NCI-H1417 (cell line): ENCODE data around the gene LRRC59.

Source experiments
- DNase-seq, 3 experiments: peaks; one replicate each; lab custom pipeline; 2025; lab: John Stamatoyannopoulos, UW

The LRRC59 gene

DNA sequence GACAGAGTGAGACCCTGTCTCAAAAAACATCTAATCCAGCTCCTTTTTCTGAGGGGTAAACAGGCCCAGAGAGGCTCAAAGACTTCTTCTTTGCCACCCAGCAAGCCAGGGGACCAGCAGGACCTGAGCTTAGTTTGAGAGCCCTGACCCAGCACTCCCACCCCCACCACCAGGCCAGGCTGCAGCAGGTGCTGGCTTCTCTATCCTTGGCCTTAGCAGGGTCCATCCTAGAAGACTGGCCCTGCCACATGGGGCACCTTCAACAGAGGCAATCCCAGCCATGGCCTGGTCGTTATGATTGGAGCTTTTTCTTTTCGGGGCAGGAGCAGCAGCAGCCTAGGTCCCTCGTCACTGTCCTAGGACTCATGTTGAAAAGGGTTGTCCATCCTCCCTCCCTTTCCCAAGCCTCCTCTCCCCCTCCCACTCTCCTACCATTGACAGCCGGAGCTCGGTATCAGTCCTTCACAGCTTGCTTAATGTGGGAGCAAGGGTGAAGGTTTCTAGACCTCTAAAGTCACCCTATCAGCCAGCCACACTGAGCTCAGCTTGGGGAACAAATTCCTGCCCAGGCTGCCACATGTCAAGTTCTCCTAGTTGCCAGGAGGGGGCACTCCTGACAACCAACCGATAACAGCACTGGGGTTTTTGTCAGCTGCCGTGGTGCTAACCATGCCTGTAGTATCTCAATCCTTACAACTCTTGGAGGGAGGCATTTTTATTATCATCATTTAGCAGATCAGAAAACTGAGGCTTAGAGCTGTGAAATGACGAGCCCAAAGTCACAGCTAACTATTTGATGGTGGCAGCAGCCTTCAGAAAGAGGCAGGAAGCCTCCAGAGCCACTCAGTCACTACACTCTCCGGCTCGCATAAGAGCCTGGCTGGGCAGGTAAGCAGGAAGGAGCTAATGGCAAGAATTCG lies 35.5 kb downstream of the LRRC59 start:
- peak; percentile 15 to 50 (median 20) for DNase-seq

DNA sequence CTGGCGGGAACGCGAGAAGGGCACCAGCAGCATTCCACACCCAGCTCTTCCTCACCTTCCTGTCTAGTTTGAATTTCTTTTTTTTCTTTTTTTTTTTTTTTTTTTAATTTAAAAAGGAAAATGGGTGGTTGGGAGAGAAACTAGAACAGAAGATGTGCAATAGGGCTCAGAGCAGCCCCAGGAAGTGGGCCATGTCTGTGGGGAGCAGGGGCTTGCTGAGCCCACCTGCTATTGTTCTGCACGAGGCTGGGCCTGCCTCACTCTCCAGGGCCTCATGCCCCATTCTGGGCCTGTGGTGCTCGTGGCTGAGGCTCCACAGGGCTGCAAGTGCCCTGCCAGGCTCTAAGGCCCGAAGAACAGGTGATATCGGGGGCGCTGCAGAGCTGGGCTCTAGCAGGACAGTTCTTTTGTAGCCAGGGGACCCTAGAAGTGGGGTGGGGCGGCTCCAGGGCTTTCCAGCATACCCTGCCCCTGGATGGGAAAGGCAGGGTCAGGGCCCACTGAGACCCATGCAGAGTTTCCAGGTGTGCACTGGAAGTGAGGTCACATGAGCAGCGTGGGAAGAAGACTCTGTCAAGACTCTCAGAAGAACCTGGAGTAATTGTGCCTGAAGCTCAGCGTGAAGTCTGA lies 36.7 kb downstream of the LRRC59 start:
- DNase-seq = no peak

- no peak for DNase-seq
Measured at GRCh38 chr17:50359998-50360461, 37.3 kb downstream of the LRRC59 start.

DNA sequence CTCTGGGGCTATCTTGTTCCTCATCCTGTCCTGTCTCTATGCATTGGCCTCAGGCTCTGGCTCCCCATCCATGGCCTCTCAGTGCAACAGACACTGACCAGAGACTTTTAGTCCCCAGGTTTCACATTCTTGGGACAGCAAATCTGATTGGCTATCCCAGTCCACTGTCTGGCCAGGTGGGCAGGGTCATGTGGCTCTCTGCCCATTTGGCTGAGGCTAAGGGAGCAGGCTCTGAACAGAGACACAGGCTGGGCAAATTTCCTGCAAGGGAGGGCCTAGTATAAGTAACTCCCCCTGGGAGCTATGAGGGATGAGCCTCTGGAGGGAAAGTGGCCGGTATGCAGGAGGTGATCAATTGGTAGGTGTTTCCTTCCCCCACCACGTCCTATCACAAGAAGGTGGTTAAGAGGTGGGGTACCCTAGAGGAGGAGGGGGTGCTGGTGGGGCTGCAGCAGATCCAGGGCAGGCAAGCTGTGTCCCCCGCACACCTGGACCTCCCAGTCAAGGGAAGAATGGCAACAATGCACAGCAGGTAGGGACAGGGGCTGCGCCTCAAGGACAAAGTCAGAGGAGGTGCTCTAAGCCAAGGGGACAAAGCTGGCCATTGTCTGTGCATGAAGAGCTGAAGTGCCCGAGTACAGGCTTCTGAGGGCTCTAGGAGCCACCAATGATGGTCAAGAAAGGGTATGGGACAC lies 38.2 kb downstream of the LRRC59 start:
- DNase-seq = no peak

DNA sequence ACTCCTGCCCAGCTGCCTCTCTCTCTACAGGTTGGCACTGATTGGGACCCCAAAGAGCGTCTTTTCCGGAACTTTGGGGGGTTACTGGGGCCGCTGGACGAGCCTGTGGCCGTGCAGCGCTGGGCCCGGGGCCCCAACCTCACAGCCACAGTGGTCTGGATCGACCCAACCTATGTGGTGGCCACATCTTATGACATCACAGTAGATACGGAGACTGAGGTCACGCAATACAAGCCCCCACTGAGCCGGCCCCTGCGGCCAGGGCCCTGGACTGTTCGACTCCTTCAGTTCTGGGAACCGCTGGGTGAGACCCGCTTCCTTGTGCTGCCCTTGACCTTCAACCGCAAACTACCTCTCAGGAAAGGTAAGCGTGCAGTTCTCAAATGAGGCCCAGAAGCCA lies 39.1 kb downstream of the LRRC59 start:
- DNase-seq = no peak

DNA sequence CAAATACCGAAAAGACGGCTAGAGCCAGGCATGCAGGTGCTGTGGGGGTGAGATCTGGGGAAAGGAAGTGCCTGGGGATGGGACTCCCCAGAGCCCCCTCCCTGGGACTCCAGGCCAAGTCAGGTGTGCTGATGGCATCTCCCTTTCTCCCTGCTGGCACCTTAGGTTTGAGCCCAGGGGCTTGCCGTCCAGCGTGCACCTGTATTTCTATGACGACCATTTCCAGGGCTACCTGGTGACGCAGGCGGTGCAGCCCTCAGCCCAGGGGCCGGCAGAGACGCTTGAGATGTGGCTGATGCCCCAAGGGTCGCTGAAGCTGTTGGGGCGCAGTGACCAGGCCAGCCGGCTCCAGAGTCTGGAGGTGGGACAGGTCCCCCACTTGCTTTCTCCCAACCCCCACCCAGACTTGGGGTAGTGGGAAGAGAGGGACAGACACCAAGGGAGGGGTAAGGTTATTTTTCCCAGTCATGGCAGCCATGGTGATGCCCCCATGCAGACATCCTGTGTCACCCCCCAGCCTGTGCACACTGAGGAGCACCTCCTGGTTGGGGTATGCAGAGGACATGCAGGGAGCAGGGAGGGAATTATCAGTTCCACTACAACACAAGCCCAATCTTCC lies 40.3 kb downstream of the LRRC59 start:
- DNase-seq = no peak

- no peak for DNase-seq
Measured at GRCh38 chr17:50356418-50356817, 40.9 kb downstream of the LRRC59 start.

GRCh38 chr17:50355701-50356341 lies 41.5 kb downstream of the LRRC59 start:
- DNase-seq = no peak

- no peak for DNase-seq
Measured at GRCh38 chr17:50355336-50355700, 42.0 kb downstream of the LRRC59 start.

DNA sequence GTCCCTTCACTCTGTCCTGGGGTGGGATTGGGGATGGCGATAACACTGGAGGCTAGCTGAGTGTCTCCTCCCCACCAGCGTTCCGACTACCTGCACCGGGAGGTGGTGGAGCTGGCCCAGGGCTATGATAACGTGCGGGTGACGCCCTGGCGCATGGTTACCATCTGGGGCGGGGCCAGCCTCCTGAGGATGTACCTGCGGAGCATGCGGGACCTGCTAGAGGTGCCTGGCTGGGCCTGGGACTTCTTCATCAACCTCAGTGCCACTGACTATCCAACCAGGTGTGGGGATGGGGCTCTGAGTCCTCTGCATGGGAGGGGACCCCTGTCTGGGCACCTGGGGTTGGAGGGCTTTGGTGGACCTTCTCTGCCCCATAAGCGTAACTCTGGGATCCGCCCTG lies 42.5 kb downstream of the LRRC59 start:
- no peak for DNase-seq

GRCh38 chr17:50354198-50354597 lies 43.1 kb downstream of the LRRC59 start:
- no peak for DNase-seq

GRCh38 chr17:50353600-50354195 lies 43.6 kb downstream of the LRRC59 start:
- no peak for DNase-seq

GRCh38 chr17:50352693-50353599 lies 44.4 kb downstream of the LRRC59 start:
- DNase-seq = no peak

DNA sequence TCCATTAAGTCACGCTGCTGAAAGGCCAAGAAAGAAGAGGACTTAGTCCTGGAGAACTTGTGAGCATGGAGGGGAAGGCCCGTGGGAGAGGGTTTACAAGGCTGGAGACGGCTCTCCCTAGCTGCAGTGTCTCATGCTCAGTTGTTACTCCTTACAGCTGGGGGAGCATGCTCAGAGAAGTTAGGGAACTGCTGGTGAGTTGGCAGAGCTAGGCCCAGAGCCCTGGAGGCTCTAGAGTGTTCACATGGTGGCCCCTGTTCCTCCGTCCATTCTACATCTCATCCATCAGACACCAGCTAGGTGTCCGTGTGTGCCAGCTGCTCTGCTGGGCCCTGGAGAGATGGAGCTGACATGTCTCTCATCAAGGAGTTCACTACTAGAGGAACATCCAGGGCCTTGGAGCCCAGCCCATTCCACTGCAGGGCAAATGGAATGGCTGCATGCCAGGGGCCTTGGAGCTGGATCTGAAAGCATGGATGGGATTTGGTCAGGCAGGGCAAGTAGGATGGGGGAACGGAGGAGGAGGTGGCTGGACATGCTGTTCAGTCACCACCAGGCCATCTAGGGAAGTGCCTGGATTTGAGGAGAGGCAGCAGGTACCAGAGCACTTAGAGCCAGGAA lies 45.1 kb downstream of the LRRC59 start:
- no peak for DNase-seq

DNA sequence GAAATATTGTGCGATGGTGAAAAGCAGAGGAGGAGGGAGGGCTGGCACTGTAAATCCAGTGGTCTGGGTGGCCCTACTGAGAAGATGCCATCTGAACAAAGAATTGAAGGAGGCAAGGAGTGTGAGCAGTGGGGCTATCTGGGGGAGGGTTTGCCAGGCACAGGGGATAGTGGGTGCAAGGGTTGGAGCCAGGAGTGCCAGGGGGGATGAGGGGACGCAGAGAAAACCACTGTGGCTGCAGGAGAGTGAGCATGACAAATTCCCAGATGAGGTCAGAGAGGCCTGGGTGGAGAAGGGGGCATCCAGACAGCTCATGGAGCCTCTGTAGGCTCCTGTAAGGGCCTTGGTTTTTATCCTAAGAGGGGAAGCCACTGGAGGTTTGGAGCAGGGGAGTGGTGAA lies 46.6 kb downstream of the LRRC59 start:
- no peak for DNase-seq

GRCh38 chr17:50349243-50349600 lies 48.1 kb downstream of the LRRC59 start:
- no peak for DNase-seq

DNA sequence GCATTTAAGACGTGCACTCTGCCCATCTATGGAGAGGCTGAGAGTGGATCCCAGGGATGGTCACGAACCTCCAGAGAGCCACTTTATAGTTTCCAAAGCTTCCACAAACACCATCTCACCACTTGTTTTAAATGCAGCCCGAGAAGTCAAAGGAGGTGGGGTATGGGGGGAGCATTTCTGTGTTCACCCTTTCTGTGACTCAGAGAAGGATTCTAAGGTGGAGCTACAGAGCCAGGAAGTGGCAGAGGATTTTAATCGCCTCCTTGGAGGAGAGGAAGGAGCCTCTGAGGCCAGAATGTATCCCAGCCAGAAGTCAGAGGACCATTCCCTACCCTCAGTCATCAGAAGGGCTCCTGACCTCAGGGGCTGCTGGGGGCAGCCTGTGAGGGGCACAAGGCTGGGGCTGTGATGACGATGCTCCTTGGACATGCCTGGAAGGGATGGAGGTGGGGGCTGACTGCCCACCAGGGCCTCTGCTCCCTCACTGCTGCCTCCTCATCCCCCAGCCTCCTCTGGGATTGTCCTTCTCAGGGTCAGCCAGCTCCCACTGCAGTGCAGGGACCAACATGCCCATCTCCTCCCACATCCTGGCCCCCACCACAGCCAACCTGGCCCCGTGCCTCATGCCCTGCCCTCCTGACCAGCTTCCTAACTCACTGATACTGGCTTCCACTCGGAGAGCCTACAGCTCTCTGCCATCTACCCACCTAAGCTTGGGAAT lies 48.6 kb downstream of the LRRC59 start:
- DNase-seq = no peak

- no peak for DNase-seq
Measured at GRCh38 chr17:50347894-50348291, 49.4 kb downstream of the LRRC59 start.
